K562 (cell line): ENCODE data around the gene MMP11. TPM values are rescaled to one million over a fixed set of nuclear protein-coding genes. Genes with fewer than 3 reads are reported as not detected.
A peak's percentile ranks its signal among the peaks of the same experiment; 100 is the strongest.

Experiments
- CHD4 ChIP-seq: fragments of 200-600 bp; sonication (generic); IDR thresholded peaks from 3 replicates; pipeline ENCODE4 v1.6.1; 2012; ENCODE audit warnings: low read depth, mild to moderate bottlenecking, mixed read lengths, low read length, inconsistent platforms; ENCODE audit not compliant: insufficient read depth, insufficient replicate concordance, poor library complexity, severe bottlenecking
- CREBBP ChIP-seq: IDR thresholded peaks from one replicate; pipeline ENCODE4 v1.6.1; 2012; ENCODE audit warnings: low read depth, mild to moderate bottlenecking, control low read depth, inconsistent platforms, low read length
- EP300 ChIP-seq: IDR thresholded peaks from 2 replicates; pipeline ENCODE4 v1.6.1; 2012; ENCODE audit warnings: low read length, improper control_type of control experiment
- FOXP1 ChIP-seq: sonication (generic); formaldehyde crosslinking; IDR thresholded peaks from 2 replicates; pipeline ENCODE4 v1.8.0; 2022; ENCODE audit warnings: mild to moderate bottlenecking, missing genetic modification reagents
- GTF2A2 ChIP-seq: IDR thresholded peaks from 2 replicates; pipeline ENCODE4 v1.6.1; 2016; ENCODE audit warnings: mild to moderate bottlenecking, missing genetic modification characterization, missing compliant biosample characterization
- HDAC1 ChIP-seq, 2 experiments: fragments of 450-650 bp; IDR thresholded peaks; 2 replicates each; pipeline ENCODE4 v1.6.1; 2016 to 2017; ENCODE audit warnings: inconsistent platforms in 1 of 2, mild to moderate bottlenecking in 1 of 2, moderate library complexity in 1 of 2
- JUN ChIP-seq, 2 experiments: sonication (generic) in 1 of 2; formaldehyde crosslinking in 1 of 2; IDR thresholded peaks; 2 replicates each; pipeline versions ENCODE4 v1.6.1 to v1.8.0; 2012 to 2022; ENCODE audit warnings: borderline replicate concordance in 2 of 2, mild to moderate bottlenecking in 2 of 2, improper control_type of control experiment in 1 of 2, low read depth in 1 of 2, low read length in 1 of 2, missing genetic modification reagents in 1 of 2
- JUND ChIP-seq, 2 experiments: IDR thresholded peaks; 2 replicates in 1 of 2; 3 replicates in 1 of 2; pipeline ENCODE4 v1.6.1; 2011; ENCODE audit warnings: borderline replicate concordance in 2 of 2, low read depth in 2 of 2, low read length in 2 of 2, improper control_type of control experiment in 1 of 2, missing biosample characterization in 1 of 2, missing genetic modification characterization in 1 of 2, missing genetic modification reagents in 1 of 2
- MAFF ChIP-seq: IDR thresholded peaks from 2 replicates; pipeline ENCODE4 v1.6.1; 2012; ENCODE audit warnings: low read length, improper control_type of control experiment
- NCOA4 ChIP-seq: fragments of 450-650 bp; IDR thresholded peaks from 2 replicates; pipeline ENCODE4 v1.6.1; 2018; ENCODE audit warnings: mild to moderate bottlenecking; ENCODE audit not compliant: partially characterized antibody
- PHB2 ChIP-seq: fragments of 450-650 bp; IDR thresholded peaks from 2 replicates; pipeline ENCODE4 v1.6.1; 2017; ENCODE audit warnings: low read depth
- RB1 ChIP-seq: fragments of 450-650 bp; IDR thresholded peaks from 2 replicates; pipeline ENCODE4 v1.6.1; 2017; ENCODE audit warnings: low read depth, mild to moderate bottlenecking
- TBL1XR1 ChIP-seq, 2 experiments: IDR thresholded peaks; 2 replicates each; pipeline ENCODE4 v1.6.1; 2012; ENCODE audit warnings: improper control_type of control experiment in 2 of 2, low read length in 2 of 2, mild to moderate bottlenecking in 1 of 2
- TBP ChIP-seq: optimal IDR thresholded peaks from 2 replicates; pipeline ENCODE3; 2011; ENCODE audit warnings: low read depth, low read length, improper control_type of control experiment
- ZFPM2 ChIP-seq: fragments of 250-450 bp; sonication (Bioruptor Pico); IDR thresholded peaks from 2 replicates; pipeline ENCODE4 v1.5.1; 2022; ENCODE audit warnings: mild to moderate bottlenecking
- ZNF589 ChIP-seq: fragments of 200-800 bp; sonication (Bioruptor generic); IDR thresholded peaks from 2 replicates; pipeline ENCODE4 v1.6.1; 2016; ENCODE audit warnings: low read depth, missing genetic modification characterization, missing compliant biosample characterization
- polyA plus RNA-seq, 8 experiments: library from polyadenylated mRNA; depleted of rRNA in 4 of 8; stranded (reverse) in 5 of 8; unstranded in 3 of 8; fragments of >200 nt; fragmentation: Nextera tagmentation in 2 of 8; fragmentation: Illumina TruSeq in 1 of 8; extraction: Ambion mirVana in 2 of 8; extraction: Trizol in 1 of 8; gene quantifications; 2 replicates each; pipeline versions ENCODE4 v1.2.1 to v1.2.3, GENCODE V29; 2011 to 2014; ENCODE audit warnings: inconsistent platforms in 1 of 8, missing spikeins in 1 of 8
- total RNA-seq, 7 experiments: library from RNA; depleted of rRNA in 6 of 7; stranded (reverse); fragments of >200 nt in 6 of 7; fragmentation: Illumina TruSeq in 2 of 7; extraction: Trizol in 2 of 7; gene quantifications; 2 replicates each; pipeline versions ENCODE4 v1.2.1 to v1.2.3, GENCODE V29; 2011 to 2021; ENCODE audit warnings: low replicate concordance in 1 of 7
- TF ChIP-seq, protein P1 (sequence below): fragments of 150-350 bp; conservative IDR thresholded peaks from 2 replicates; pipeline ENCODE4 v1.6.1; 2014; ENCODE audit warnings: low read length
- TF ChIP-seq, protein P2 (sequence below): fragments of 250-450 bp; sonication (Bioruptor Pico); IDR thresholded peaks from 2 replicates; pipeline ENCODE4 v1.5.0; 2021; ENCODE audit warnings: mild to moderate bottlenecking, borderline replicate concordance
- TF ChIP-seq, protein P3 (sequence below): fragments of 450-650 bp; IDR thresholded peaks from 2 replicates; pipeline ENCODE4 v1.6.1; 2017; ENCODE audit warnings: antibody characterized with exemption

Gene MMP11
- total and polyA plus RNA-seq, 9 of the 15 experiments (the other 6 are each of a cell fraction or from before 2014, with no cell fraction given), result 0.14 to 1.8 (median 1.1) TPM; not detected in 2

DNA sequence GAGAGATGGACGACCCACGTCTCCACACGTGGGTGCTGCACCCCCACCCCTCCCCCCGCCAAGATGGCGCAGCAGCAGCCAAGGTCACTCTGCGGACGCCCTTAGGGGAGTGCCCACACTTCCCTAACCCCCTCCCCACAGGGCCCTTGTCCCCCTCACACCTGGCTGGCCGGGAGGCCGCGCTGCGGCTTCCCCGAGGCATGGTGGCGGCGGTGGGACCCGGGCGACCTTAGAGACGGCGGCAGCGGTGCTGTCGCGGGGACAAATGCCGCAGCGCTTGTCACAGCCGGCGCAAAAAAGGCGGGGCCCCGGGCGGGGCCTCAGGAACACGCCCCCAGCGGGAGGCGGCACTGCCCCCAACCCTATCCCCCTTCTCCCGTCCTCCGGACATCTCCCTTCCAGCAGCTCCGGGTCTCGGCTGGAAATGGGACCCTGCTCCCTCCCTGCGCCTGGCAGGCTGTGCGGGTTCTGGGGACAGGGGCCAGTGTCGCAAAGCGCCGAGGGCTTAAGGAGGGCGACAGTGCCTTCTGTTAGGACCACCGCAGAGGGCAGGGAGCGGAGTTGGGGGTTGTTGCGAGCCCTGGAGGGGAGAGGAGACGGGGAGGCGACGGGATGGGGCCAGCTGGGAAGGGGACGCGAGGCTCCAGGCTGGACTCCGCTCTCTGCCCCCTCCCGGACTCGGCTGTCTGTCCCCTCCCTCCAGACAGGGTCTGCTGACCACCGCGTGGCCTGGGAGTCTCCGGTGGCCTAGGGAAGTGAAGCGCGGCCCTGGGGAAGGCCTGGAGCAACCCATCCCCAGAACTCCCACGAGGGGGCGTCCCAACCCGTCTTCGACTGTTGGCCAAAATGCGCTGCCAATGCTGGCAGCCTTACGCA, 4.7 kb upstream of the MMP11 start, which contains the start of gene CHCHD10 (continued):
- no peak for TF ChIP-seq ZFPM2
- TF ChIP-seq TBL1XR1 (IDR thresholded peaks at IDR 0.05; ENCODE audit: low read length in 2 of 2), result no peak
- TF ChIP-seq, protein P1, sequence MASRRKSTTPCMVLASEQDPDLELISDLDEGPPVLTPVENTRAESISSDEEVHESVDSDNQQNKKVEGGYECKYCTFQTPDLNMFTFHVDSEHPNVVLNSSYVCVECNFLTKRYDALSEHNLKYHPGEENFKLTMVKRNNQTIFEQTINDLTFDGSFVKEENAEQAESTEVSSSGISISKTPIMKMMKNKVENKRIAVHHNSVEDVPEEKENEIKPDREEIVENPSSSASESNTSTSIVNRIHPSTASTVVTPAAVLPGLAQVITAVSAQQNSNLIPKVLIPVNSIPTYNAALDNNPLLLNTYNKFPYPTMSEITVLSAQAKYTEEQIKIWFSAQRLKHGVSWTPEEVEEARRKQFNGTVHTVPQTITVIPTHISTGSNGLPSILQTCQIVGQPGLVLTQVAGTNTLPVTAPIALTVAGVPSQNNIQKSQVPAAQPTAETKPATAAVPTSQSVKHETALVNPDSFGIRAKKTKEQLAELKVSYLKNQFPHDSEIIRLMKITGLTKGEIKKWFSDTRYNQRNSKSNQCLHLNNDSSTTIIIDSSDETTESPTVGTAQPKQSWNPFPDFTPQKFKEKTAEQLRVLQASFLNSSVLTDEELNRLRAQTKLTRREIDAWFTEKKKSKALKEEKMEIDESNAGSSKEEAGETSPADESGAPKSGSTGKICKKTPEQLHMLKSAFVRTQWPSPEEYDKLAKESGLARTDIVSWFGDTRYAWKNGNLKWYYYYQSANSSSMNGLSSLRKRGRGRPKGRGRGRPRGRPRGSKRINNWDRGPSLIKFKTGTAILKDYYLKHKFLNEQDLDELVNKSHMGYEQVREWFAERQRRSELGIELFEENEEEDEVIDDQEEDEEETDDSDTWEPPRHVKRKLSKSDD, result no peak
- no peak for TF ChIP-seq EP300
- TF ChIP-seq CHD4, result no peak
- TF ChIP-seq HDAC1 (IDR thresholded peaks at IDR 0.05), result peak in 1 of 2 experiments; percentile 80; a peak in 2 of 4 replicates
- TF ChIP-seq FOXP1 (CRISPR knock-in tag), result peak; percentile 8; the same call in 1 of the 2 replicates
- TF ChIP-seq CREBBP, result no peak
- TF ChIP-seq PHB2, result no peak
- TF ChIP-seq, protein P2, sequence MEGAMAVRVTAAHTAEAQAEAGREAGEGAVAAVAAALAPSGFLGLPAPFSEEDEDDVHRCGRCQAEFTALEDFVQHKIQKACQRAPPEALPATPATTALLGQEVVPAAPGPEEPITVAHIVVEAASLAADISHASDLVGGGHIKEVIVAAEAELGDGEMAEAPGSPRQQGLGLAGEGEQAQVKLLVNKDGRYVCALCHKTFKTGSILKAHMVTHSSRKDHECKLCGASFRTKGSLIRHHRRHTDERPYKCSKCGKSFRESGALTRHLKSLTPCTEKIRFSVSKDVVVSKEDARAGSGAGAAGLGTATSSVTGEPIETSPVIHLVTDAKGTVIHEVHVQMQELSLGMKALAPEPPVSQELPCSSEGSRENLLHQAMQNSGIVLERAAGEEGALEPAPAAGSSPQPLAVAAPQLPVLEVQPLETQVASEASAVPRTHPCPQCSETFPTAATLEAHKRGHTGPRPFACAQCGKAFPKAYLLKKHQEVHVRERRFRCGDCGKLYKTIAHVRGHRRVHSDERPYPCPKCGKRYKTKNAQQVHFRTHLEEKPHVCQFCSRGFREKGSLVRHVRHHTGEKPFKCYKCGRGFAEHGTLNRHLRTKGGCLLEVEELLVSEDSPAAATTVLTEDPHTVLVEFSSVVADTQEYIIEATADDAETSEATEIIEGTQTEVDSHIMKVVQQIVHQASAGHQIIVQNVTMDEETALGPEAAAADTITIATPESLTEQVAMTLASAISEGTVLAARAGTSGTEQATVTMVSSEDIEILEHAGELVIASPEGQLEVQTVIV, result peak; percentile 73; the same call in 1 of the 2 replicates
- peak; percentile 73 for TF ChIP-seq RB1
- TF ChIP-seq TBP, result peak; percentile 82
- TF ChIP-seq ZNF589, result peak; percentile 77; the same call in 1 of the 2 replicates
- TF ChIP-seq NCOA4, result no peak
- no peak for TF ChIP-seq MAFF
- TF ChIP-seq JUN (IDR thresholded peaks at IDR 0.05; ENCODE audit: borderline replicate concordance, low read depth, low read length), result no peak; the same call in 1 of the 2 replicates
- TF ChIP-seq JUN (CRISPR knock-in tag; IDR thresholded peaks at IDR 0.05; ENCODE audit: borderline replicate concordance), result peak; percentile 60; the same call in 1 of the 2 replicates
- TF ChIP-seq JUND (IDR thresholded peaks at IDR 0.05; ENCODE audit: borderline replicate concordance, low read depth, low read length), result no peak
- TF ChIP-seq JUND (tag; IDR thresholded peaks at IDR 0.05; ENCODE audit: borderline replicate concordance, low read depth, low read length), result no peak
- TF ChIP-seq, protein P3, sequence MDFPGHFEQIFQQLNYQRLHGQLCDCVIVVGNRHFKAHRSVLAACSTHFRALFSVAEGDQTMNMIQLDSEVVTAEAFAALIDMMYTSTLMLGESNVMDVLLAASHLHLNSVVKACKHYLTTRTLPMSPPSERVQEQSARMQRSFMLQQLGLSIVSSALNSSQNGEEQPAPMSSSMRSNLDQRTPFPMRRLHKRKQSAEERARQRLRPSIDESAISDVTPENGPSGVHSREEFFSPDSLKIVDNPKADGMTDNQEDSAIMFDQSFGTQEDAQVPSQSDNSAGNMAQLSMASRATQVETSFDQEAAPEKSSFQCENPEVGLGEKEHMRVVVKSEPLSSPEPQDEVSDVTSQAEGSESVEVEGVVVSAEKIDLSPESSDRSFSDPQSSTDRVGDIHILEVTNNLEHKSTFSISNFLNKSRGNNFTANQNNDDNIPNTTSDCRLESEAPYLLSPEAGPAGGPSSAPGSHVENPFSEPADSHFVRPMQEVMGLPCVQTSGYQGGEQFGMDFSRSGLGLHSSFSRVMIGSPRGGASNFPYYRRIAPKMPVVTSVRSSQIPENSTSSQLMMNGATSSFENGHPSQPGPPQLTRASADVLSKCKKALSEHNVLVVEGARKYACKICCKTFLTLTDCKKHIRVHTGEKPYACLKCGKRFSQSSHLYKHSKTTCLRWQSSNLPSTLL, result no peak
- TF ChIP-seq GTF2A2 (tag), result 0 out of 2 replicates have a peak, but pooled peaks have one; percentile 29
